ENCODE measurements around the gene UTF1. TPM values are rescaled to one million over a fixed set of nuclear protein-coding genes. Genes with fewer than 3 reads are reported as not detected.

UTF1 gene
- total and polyA plus RNA-seq, 8 donors: not detected

- intact Hi-C loops (cut with DNase I; ENCODE audit: low total_unique reads): no loop called here
- H3K4me1 ChIP-seq: peaks cover 13 to 41% (median 31%) of the 10 kb centered on the region in 4 donors
- H3K27me3 ChIP-seq: peaks cover 51 to 100% (median 90%) of the 10 kb centered on the region in 3 donors
- no peak for DNase-seq
- no peaks in the 10 kb centered on the region for H3K9me3 ChIP-seq
- TF ChIP-seq CTCF (IDR thresholded peaks at IDR 0.05): no peak
- no peak for TF ChIP-seq EP300 (IDR thresholded peaks at IDR 0.05)
- TF ChIP-seq POLR2A (IDR thresholded peaks at IDR 0.05): no peak
- no peak for TF ChIP-seq POLR2AphosphoS5 (IDR thresholded peaks at IDR 0.05)
- H3K36me3 ChIP-seq: no peaks in the 10 kb centered on the region
- H3K27ac ChIP-seq: no peak overlapping the region
- H3K4me3 ChIP-seq: peak overlapping the region; percentile 26 to 42 (median 32)
- 2 to 10% (median 2%) methylated on average over 8 to 103 of the region's 103 CpGs for WGBS, 5 donors
These were observed 6.6 kb downstream of the UTF1 start for GRCh38 chr10:133236401-133237240.

DNA sequence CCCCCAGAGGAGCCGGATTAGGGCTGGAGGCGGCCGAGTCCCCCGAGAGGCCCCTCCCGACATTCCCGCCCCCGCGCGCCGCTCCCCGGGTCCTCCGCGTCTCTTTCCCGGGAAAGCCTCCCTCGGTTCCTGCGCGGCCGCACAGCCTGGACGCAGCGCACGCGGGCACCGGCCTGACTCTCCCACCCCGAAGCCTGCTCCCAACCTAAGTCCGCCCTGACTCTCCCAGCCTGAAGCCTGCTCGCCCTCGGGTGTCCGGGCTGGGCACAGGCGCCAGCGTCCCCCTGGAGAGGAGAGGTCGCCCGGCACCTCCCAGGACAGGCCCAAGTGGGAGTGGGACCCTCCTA, 7.2 kb downstream of the UTF1 start:
- TF ChIP-seq CTCF (IDR thresholded peaks at IDR 0.05) (no peak), POLR2AphosphoS5 (IDR thresholded peaks at IDR 0.05) (no peak), POLR2A (IDR thresholded peaks at IDR 0.05) (no peak), EP300 (IDR thresholded peaks at IDR 0.05) (no peak)
- H3K4me3 ChIP-seq: peak overlapping the region; percentile 26 to 42 (median 32)
- peaks cover 13 to 44% (median 31%) of the 10 kb centered on the region in 4 donors for H3K4me1 ChIP-seq
- no peak for DNase-seq
- peaks cover 45 to 100% (median 90%) of the 10 kb centered on the region in 3 donors for H3K27me3 ChIP-seq
- no peaks in the 10 kb centered on the region for H3K9me3 ChIP-seq
- WGBS, 5 donors: 2 to 4% (median 3%) methylated on average over 31 to 32 of the region's 32 CpGs; no CpG with 5 or more reads in 1 of the 5 donors
- no peak overlapping the region for H3K27ac ChIP-seq
- intact Hi-C loops (cut with DNase I; ENCODE audit: low total_unique reads): no loop called here
- no peaks in the 10 kb centered on the region for H3K36me3 ChIP-seq

GRCh38 chr10:133237588-133238465, 7.8 kb downstream of the UTF1 start, which contains the start of gene VENTX:
VENTX (plus strand) TSS chr10:133237855; CDS start chr10:133237915, 60 bp downstream.
- 10 to 15% (median 14%) methylated on average over 34 to 60 of the region's 60 CpGs for WGBS, 5 donors
- DNase-seq: no peak
- Histone ChIP-seq H3K27ac (no peak within 1 kb of the TSS), H3K9me3 (no peaks in the 10 kb centered on the region), H3K4me3 (peak within 1 kb of the TSS; percentile 26 to 42 (median 32)), H3K4me1 (peaks cover 13 to 44% (median 31%) of the 10 kb centered on the region in 4 donors), H3K36me3 (no peaks in the 10 kb centered on the region), H3K27me3 (peaks cover 43 to 100% (median 86%) of the 10 kb centered on the region in 3 donors)
- intact Hi-C loops (cut with DNase I; ENCODE audit: low total_unique reads): no loop called here
- TF ChIP-seq POLR2AphosphoS5 (IDR thresholded peaks at IDR 0.05) (no peak), POLR2A (IDR thresholded peaks at IDR 0.05) (no peak), CTCF (IDR thresholded peaks at IDR 0.05) (no peak), EP300 (IDR thresholded peaks at IDR 0.05) (no peak)

- no peak for DNase-seq
- no peak overlapping the region for H3K4me3 ChIP-seq
- peaks cover 43 to 100% (median 83%) of the 10 kb centered on the region in 3 donors for H3K27me3 ChIP-seq
- 31 to 43% (median 36%) methylated on average over 15 of the region's 15 CpGs for WGBS, 5 donors
- intact Hi-C loops (cut with DNase I; ENCODE audit: low total_unique reads): no loop called here
- H3K36me3 ChIP-seq: no peaks in the 10 kb centered on the region
- H3K27ac ChIP-seq: no peak overlapping the region
- H3K9me3 ChIP-seq: no peaks in the 10 kb centered on the region
- TF ChIP-seq CTCF (IDR thresholded peaks at IDR 0.05): no peak
- no peak for TF ChIP-seq POLR2A (IDR thresholded peaks at IDR 0.05)
- peaks cover 13 to 44% (median 31%) of the 10 kb centered on the region in 4 donors for H3K4me1 ChIP-seq
These were observed 8.4 kb downstream of the UTF1 start for GRCh38 chr10:133238466-133238804.

Measured in stomach (tissue), 9 donors.